Iris pigment epithelial cell (primary cell): Measurements from ENCODE around the gene PCLO.

Experiments
- DNase-seq: peaks from one replicate; pipeline ENCODE4 v3.0.0-alpha.2; 2011; ENCODE audit warnings: low read depth

PCLO gene

GRCh38 chr7:83162402-83163256, at the start of gene PCLO:
Gene PCLO (minus strand): TSS chr7:83162884. CDS start chr7:83162592, 292 bp downstream.
- DNase-seq: peak; percentile 60

GRCh38 chr7:83211685-83212084, 49.0 kb upstream of the PCLO start:
- DNase-seq: no peak

GRCh38 chr7:83210479-83210878, 47.8 kb upstream of the PCLO start:
- no peak for DNase-seq

- DNase-seq: no peak
Observed at GRCh38 chr7:83204715-83205114, 42.0 kb upstream of the PCLO start.

- DNase-seq: no peak
Observed at GRCh38 chr7:83201355-83201754, 38.7 kb upstream of the PCLO start.

- DNase-seq: no peak
Observed at GRCh38 chr7:83190659-83191389, 28.1 kb upstream of the PCLO start.

GRCh38 chr7:83178796-83179195, 16.1 kb upstream of the PCLO start:
- peak; percentile 2 for DNase-seq

GRCh38 chr7:83178066-83178465, 15.4 kb upstream of the PCLO start:
- DNase-seq: peak; percentile 15

GRCh38 chr7:83173664-83174063, 11.0 kb upstream of the PCLO start:
- no peak for DNase-seq

- DNase-seq: no peak
Observed at GRCh38 chr7:83166781-83167180, 4.1 kb upstream of the PCLO start.

- no peak for DNase-seq
Observed at GRCh38 chr7:83161899-83162401, 734 bp downstream of the PCLO start.

GRCh38 chr7:83161186-83161585, 1.5 kb downstream of the PCLO start:
- DNase-seq: no peak

GRCh38 chr7:83159731-83160130, 3.0 kb downstream of the PCLO start:
- no peak for DNase-seq

GRCh38 chr7:83156006-83156405, 6.7 kb downstream of the PCLO start:
- no peak for DNase-seq

GRCh38 chr7:83155407-83155806, 7.3 kb downstream of the PCLO start:
- no peak for DNase-seq

GRCh38 chr7:83153419-83153818, 9.3 kb downstream of the PCLO start:
- no peak for DNase-seq

GRCh38 chr7:83150310-83150709, 12.4 kb downstream of the PCLO start:
- no peak for DNase-seq

GRCh38 chr7:83149466-83149865, 13.2 kb downstream of the PCLO start:
- DNase-seq: peak; percentile 81

- DNase-seq: peak; percentile 70
Observed at GRCh38 chr7:83148776-83149175, 13.9 kb downstream of the PCLO start.

- peak; percentile 44 for DNase-seq
Observed at GRCh38 chr7:83143107-83143506, 19.6 kb downstream of the PCLO start.

GRCh38 chr7:83142365-83142764, 20.3 kb downstream of the PCLO start:
- DNase-seq: no peak

GRCh38 chr7:83141927-83142326, 20.8 kb downstream of the PCLO start:
- no peak for DNase-seq
